Smooth muscle cell (in vitro differentiated cells): Measurements from ENCODE around the gene PIP4K2B. TPM values are rescaled to one million over a fixed set of nuclear protein-coding genes. Genes with fewer than 3 reads are reported as not detected.

ENCODE experiments used
- DNase-seq: peaks from one replicate; lab custom pipeline; 2025; ENCODE audit not compliant: unreplicated experiment; lab: John Stamatoyannopoulos, UW
- H2AFZ ChIP-seq: fragments of 200-600 bp; sonication (generic); 2 replicates; pipeline ENCODE4 v1.6.0; 2016; ENCODE audit warnings: antibody characterized with exemption, low read depth, mild to moderate bottlenecking
- H3F3A ChIP-seq: fragments of 200-600 bp; sonication (generic); 2 replicates; pipeline ENCODE4 v1.6.0; 2017; ENCODE audit warnings: antibody characterized with exemption, low read depth
- H3K27ac ChIP-seq: fragments of 200-600 bp; sonication (generic); 2 replicates; pipeline ENCODE4 v1.5.1; 2016; ENCODE audit warnings: low read depth, mild to moderate bottlenecking
- H3K27me3 ChIP-seq: fragments of 200-600 bp; sonication (generic); 2 replicates; pipeline ENCODE4 v1.6.1; 2016; ENCODE audit warnings: low read depth, mild to moderate bottlenecking
- H3K36me3 ChIP-seq: fragments of 200-600 bp; sonication (generic); 2 replicates; pipeline ENCODE4 v1.5.1; 2016; ENCODE audit warnings: low read depth
- H3K4me1 ChIP-seq: fragments of 200-600 bp; sonication (generic); 2 replicates; pipeline ENCODE4 v1.5.1; 2016; ENCODE audit warnings: low read depth
- H3K4me2 ChIP-seq: fragments of 200-600 bp; sonication (generic); 2 replicates; pipeline ENCODE4 v1.6.0; 2016; ENCODE audit warnings: mild to moderate bottlenecking
- H3K4me3 ChIP-seq: fragments of 200-600 bp; sonication (generic); 2 replicates; pipeline ENCODE4 v1.5.1; 2016; ENCODE audit warnings: mild to moderate bottlenecking
- H3K79me2 ChIP-seq: fragments of 200-600 bp; sonication (generic); 2 replicates; pipeline ENCODE4 v1.6.0; 2016; ENCODE audit warnings: low read depth, mild to moderate bottlenecking
- H3K9ac ChIP-seq: fragments of 200-600 bp; sonication (generic); 2 replicates; pipeline ENCODE4 v1.6.0; 2016; ENCODE audit warnings: low read depth
- H3K9me3 ChIP-seq: fragments of 200-600 bp; sonication (generic); replicated peaks from 2 replicates; pipeline ENCODE4 v1.5.1; 2016; ENCODE audit warnings: low read depth
- H4K20me1 ChIP-seq: fragments of 200-600 bp; sonication (generic); 2 replicates; pipeline ENCODE4 v1.6.0; 2016; ENCODE audit warnings: low read depth
- WGBS: methylation state at CpG from one replicate; pipeline ENCODE4 v1.1.7; 2016; ENCODE audit warnings: low lambda C conversion rate; 5-methylcytosine and 5-hydroxymethylcytosine counted together
- polyA plus RNA-seq: library from polyadenylated mRNA; unstranded; fragments of >200 nt; fragmentation: Nextera tagmentation; extraction: Ambion mirVana; gene quantifications from 2 replicates; pipeline ENCODE4 v1.2.1, GENCODE V29; 2016
- total RNA-seq: library from RNA; depleted of rRNA; stranded (reverse); fragments of >200 nt; gene quantifications from 2 replicates; pipeline ENCODE4 v1.2.3, GENCODE V29; 2014
- TF ChIP-seq, protein P1 (sequence below): fragments of 200-600 bp; sonication (generic); IDR thresholded peaks from 2 replicates; pipeline ENCODE4 v1.5.1; 2017; ENCODE audit warnings: borderline replicate concordance, mild to moderate bottlenecking, antibody characterized with exemption; ENCODE audit not compliant: insufficient read depth, poor library complexity, severe bottlenecking

Gene PIP4K2B
- total and polyA plus RNA-seq, 2 experiments from 2014 or later: 11.1 to 31.9 TPM

- Histone ChIP-seq H3K36me3 (no peaks in the 10 kb centered on the region), H4K20me1 (peaks cover 18% of the 10 kb centered on the region), H3K4me2 (peak overlapping the region; percentile 98), H3K9me3 (no peaks in the 10 kb centered on the region), H3K4me3 (peak overlapping the region; percentile 72), H3K27ac (no peak overlapping the region), H2AFZ (peak overlapping the region; percentile 64), H3K4me1 (peaks cover 33% of the 10 kb centered on the region), H3K9ac (no peak overlapping the region), H3F3A (peaks cover 11% of the 10 kb centered on the region), H3K27me3 (peaks cover 6% of the 10 kb centered on the region), H3K79me2 (peaks cover 46% of the 10 kb centered on the region)
- TF ChIP-seq, protein P1, sequence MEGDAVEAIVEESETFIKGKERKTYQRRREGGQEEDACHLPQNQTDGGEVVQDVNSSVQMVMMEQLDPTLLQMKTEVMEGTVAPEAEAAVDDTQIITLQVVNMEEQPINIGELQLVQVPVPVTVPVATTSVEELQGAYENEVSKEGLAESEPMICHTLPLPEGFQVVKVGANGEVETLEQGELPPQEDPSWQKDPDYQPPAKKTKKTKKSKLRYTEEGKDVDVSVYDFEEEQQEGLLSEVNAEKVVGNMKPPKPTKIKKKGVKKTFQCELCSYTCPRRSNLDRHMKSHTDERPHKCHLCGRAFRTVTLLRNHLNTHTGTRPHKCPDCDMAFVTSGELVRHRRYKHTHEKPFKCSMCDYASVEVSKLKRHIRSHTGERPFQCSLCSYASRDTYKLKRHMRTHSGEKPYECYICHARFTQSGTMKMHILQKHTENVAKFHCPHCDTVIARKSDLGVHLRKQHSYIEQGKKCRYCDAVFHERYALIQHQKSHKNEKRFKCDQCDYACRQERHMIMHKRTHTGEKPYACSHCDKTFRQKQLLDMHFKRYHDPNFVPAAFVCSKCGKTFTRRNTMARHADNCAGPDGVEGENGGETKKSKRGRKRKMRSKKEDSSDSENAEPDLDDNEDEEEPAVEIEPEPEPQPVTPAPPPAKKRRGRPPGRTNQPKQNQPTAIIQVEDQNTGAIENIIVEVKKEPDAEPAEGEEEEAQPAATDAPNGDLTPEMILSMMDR: no peak
- 11% methylated on average over 28 of the region's 28 CpGs for WGBS
- DNase-seq: no peak
Measured at GRCh38 chr17:38750312-38751121, 48.8 kb downstream of the PIP4K2B start.

DNA sequence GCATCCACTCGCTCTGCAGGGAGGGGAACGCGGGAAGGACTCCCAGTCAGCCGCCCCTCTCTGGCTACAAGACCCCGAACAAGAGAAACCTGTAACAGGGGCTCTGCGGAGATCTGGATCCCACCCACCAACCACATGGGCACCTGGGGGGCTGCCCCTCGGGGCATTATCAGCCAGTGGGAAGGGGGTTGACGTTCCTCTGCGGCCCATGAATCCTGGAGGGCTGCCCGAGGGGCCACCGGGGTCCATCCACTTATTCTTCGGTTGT is 49.4 kb downstream of the PIP4K2B start:
- Histone ChIP-seq H3K36me3 (no peaks in the 10 kb centered on the region), H3K4me1 (peaks cover 33% of the 10 kb centered on the region), H3F3A (peaks cover 11% of the 10 kb centered on the region), H3K27ac (no peak overlapping the region), H3K27me3 (peaks cover 6% of the 10 kb centered on the region), H3K4me2 (peak overlapping the region; percentile 98), H3K9me3 (no peaks in the 10 kb centered on the region), H4K20me1 (peaks cover 24% of the 10 kb centered on the region), H2AFZ (peak overlapping the region; percentile 16), H3K79me2 (peaks cover 51% of the 10 kb centered on the region), H3K4me3 (peak overlapping the region; percentile 72), H3K9ac (no peak overlapping the region)
- TF ChIP-seq, protein P1: no peak
- WGBS: 4% methylated on average over 11 of the region's 12 CpGs
- DNase-seq: no peak

DNA sequence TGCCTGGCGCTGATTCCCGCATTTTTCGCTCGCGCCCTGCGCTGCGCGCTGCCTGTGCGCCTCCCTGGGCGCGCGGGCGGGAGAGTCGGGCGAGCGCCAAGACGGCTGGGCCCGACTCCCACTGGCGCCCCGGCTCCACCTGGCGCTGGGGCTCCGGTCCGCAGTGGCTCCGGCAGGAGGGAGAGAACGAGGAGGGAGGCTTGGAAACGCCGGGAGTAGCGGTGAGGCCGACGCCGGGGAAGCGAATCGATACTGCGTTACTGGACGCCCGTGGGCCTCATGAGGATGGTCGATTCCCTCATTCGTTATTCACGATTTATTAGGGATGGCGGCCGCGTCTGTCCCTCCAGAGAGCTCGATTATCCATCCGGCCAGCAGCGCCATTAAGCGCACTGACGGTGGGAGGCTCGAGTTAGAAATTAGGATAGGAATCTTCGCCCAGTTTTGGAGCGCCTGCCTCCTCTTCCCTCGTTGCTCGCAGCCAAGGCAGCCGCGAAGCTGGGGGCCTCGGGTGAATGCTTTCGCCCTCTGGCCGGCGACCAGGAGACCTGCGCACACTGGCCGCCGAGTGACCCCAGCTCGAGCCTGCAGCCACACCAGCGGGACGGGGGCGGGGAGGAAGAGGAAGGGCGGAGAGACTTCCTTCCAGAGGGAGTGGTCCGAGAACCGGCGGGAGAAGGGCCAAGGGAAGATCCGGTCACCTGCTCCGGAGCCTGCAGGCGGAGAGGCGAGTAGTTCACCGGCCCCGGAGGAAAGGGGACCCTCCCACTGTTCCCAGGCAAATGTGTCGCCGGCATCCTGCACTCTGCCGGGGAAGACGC is 49.9 kb downstream of the PIP4K2B start:
- Histone ChIP-seq H3K27me3 (peaks cover 6% of the 10 kb centered on the region), H4K20me1 (peaks cover 29% of the 10 kb centered on the region), H2AFZ (peak overlapping the region; percentile 16), H3K79me2 (peaks cover 53% of the 10 kb centered on the region), H3F3A (peaks cover 11% of the 10 kb centered on the region), H3K27ac (no peak overlapping the region), H3K9me3 (no peaks in the 10 kb centered on the region), H3K36me3 (no peaks in the 10 kb centered on the region), H3K4me3 (peak overlapping the region; percentile 72), H3K9ac (no peak overlapping the region), H3K4me1 (peaks cover 33% of the 10 kb centered on the region), H3K4me2 (peak overlapping the region; percentile 98)
- 2% methylated on average over 71 of the region's 79 CpGs for WGBS
- DNase-seq: peak; percentile 20
- TF ChIP-seq, protein P1: no peak
